ENCODE measurements around the gene ARID3A. TPM values are rescaled to one million over a fixed set of nuclear protein-coding genes. Genes with fewer than 3 reads are reported as not detected.

Gene ARID3A
- total and polyA plus RNA-seq, 12 donors = 3.0 to 11.7 (median 5.0) TPM

DNA sequence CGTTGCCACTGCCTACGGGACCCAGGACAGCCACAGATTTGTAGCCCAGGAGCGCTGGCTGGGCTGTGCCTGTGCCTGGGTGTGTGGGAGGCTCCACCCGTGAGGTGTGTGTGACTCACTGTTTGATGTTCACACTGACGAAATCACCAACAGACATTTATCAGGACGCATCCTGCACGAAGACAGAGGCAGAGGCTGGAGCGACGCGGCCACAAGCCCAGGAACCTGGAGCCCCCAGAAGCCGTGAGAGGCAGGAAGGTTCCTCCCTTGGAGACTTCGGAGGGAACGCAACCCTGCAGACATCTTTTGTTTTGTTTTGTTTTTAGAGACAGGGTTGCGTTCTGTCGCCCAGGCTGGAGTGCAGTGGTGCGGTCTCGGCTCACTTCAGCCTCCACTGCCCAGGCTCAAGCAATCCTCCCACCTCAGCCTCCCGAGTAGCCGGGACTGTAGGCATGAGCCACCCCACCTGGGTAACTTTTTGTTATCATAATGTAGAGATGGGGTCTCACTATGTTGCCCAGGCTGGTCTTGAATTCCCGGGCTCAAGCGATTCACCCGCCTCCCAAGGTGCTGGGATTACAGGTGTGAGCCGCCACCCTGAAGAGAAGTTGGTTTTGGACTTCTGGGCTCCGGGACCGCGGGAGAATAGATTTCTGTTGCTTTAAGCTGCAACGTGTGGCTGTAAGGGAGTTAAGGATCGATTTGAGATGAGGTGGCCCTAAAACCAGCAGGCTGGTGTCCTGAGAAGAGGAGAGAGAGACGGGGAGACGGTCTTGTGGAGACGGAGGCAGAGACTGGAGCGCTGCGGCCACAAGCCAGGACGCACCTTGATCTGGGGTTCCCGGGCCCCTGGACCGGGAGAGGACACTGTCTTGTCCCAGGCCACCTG is 33.4 kb downstream of the ARID3A start:
- no peak for DNase-seq
- Histone ChIP-seq H3K27ac (no peak overlapping the region), H3K36me3 (peaks cover 0 to 29% (median 0%) of the 10 kb centered on the region in 9 donors), H3K27me3 (no peaks in the 10 kb centered on the region), H3K9me3 (no peaks in the 10 kb centered on the region), H3K4me3 (no peak overlapping the region), H3K4me1 (no peaks in the 10 kb centered on the region)
- WGBS, 2 donors = 89 to 91% methylated on average over 36 of the region's 36 CpGs
- intact Hi-C loops (cut with DNase I) = no loop called here
- no peak for TF ChIP-seq CTCF (IDR thresholded peaks at IDR 0.05)
- no peak for ATAC-seq

DNA sequence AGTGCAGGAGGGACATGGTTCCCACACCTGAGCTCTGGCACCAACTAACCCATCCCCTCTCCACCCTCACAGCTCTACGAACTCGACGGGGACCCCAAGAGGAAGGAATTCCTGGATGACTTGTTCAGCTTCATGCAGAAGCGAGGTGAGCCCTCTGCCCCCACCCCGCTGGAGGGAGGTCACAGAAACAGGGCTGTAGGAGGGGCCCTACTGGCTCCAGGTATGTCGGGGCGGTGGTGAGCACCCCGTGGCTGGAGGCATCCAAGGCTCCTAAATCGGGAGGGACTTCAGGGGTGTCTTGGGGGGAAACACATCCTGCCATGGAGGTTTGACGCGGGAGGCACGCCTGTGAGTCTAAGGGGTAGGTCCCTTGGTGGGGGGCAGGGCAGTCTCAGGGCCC is 34.2 kb downstream of the ARID3A start:
- TF ChIP-seq CTCF (IDR thresholded peaks at IDR 0.05) = no peak
- no peak for DNase-seq
- no peak overlapping the region for H3K27ac ChIP-seq
- H3K4me3 ChIP-seq = no peak overlapping the region
- H3K4me1 ChIP-seq = no peaks in the 10 kb centered on the region
- no peaks in the 10 kb centered on the region for H3K27me3 ChIP-seq
- no peak for ATAC-seq
- peaks cover 0 to 37% (median 6%) of the 10 kb centered on the region in 9 donors for H3K36me3 ChIP-seq
- 67 to 68% methylated on average over 12 of the region's 12 CpGs for WGBS, 2 donors
- no peaks in the 10 kb centered on the region for H3K9me3 ChIP-seq
- intact Hi-C loops (cut with DNase I) = no loop called here

DNA sequence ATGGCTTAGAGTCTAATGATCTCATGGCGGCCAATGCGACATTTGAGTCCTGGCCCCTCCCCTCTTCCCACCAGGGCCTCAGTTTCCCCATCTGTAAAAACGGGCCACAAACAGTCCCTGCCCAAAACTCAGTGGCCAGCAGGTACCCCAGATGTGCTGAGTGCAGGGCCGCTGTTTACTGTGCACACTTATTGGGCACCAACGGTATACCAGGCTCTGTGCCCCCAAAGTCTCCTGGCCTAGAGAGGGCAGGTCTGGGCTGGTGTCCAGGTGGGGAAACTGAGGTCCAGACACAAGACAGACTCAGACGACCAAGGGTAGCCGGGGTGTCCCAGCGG is 34.7 kb downstream of the ARID3A start:
- DNase-seq = no peak
- TF ChIP-seq CTCF (IDR thresholded peaks at IDR 0.05) = no peak
- Histone ChIP-seq H3K4me1 (no peaks in the 10 kb centered on the region), H3K4me3 (no peak overlapping the region), H3K27me3 (no peaks in the 10 kb centered on the region), H3K9me3 (no peaks in the 10 kb centered on the region), H3K27ac (no peak overlapping the region), H3K36me3 (peaks cover 0 to 43% (median 12%) of the 10 kb centered on the region in 9 donors)
- no peak for ATAC-seq
- WGBS, 2 donors = 83 to 85% methylated on average over 8 of the region's 8 CpGs
- intact Hi-C loops (cut with DNase I) = no loop called here

DNA sequence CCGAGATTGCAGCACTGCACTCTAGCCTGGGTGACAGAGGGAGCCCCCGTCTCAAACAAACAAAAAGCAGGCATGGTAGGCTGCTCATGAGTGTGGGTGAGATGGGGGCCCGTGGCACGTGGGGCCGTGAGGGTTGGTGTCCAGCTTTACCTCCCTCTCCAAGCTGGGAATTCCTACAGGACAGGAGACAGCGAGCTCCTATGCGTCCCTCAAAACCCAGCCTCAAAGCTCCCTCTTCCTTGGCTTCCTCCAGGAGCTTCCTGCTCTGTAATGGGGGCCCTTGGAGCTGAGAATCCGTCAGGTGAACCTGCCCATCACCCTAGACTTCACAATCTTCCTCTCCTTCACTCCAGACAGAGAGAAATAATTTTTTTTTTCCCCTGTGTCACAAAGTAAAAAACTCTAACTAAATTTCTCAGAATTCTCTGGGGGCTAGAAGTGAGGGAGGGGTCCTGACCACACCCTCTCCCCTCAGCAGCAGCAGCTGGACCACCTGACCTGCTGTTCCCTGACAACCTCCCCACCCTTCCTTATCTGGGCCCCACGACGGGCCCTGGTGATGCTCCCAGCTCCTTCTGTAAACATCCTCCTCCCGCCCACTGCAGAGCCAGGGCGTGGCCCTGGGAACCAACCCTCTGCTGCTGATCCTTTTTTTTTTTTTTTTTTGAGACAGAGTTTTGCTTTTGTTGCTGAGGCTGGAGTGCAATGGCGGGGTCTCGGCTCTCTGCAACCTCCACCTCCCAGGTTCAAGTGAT is 36.2 kb downstream of the ARID3A start:
- no peak for TF ChIP-seq CTCF (IDR thresholded peaks at IDR 0.05)
- H3K4me3 ChIP-seq = no peak overlapping the region
- DNase-seq (no peak), ATAC-seq (no peak)
- 82 to 86% methylated on average over 14 of the region's 14 CpGs for WGBS, 2 donors
- no peaks in the 10 kb centered on the region for H3K27me3 ChIP-seq
- no peaks in the 10 kb centered on the region for H3K4me1 ChIP-seq
- H3K9me3 ChIP-seq = peaks cover 0 to 5% (median 0%) of the 10 kb centered on the region in 11 donors
- peaks cover 0 to 54% (median 12%) of the 10 kb centered on the region in 9 donors for H3K36me3 ChIP-seq
- H3K27ac ChIP-seq = no peak overlapping the region
- intact Hi-C loops (cut with DNase I) = no loop called here

Measured in heart right ventricle (tissue), 16 donors.